HG02623 (cell line): Measurements from ENCODE around the gene PXMP2.

Experiments used
- ATAC-seq: cut with Tn5 transposase; IDR thresholded peaks from one replicate; pipeline ENCODE4 v1.9.1; 2021; ENCODE audit warnings: moderate library complexity; ENCODE audit not compliant: unreplicated experiment

The PXMP2 gene

DNA sequence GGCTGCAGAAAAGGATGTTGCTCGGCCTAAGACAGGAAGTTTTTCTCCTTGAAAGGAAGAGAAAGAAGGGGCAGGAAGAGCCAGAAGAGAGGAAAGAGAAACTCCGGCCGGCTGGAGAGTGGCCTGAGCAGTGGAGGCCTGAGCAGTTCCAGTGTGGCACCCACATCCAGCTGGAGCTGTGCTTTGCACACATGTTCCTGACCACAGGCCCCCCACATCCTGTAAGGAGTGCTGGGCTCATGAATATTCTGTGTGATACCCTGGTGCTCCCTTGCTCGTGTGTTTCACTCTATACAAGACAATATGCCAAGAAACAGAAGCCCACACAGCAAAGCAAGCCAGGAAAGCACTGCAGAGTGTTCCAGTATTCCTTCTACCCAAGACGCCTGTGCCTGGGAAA, 27.3 kb upstream of the PXMP2 start:
- ATAC-seq, result no peak

DNA sequence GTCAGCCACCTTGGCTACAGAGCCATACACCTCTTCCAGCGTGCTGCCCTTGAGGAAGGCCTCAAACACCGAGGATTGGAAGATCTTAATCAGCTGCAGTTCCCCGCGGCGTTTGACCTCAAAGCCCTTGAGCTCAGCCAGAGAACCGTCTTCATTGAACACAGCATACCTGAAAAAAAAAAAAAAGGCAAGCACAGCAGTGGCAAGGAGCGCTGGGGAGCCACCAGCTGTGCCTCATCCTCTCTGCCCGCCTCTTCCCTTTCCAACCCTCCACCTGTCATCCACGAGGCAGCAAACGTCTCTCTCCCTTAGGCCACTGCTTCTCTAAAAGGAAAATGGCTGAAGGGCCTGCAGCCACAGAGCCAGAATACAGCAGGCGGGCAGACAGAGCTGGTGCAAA, 26.4 kb upstream of the PXMP2 start:
- ATAC-seq, result no peak

DNA sequence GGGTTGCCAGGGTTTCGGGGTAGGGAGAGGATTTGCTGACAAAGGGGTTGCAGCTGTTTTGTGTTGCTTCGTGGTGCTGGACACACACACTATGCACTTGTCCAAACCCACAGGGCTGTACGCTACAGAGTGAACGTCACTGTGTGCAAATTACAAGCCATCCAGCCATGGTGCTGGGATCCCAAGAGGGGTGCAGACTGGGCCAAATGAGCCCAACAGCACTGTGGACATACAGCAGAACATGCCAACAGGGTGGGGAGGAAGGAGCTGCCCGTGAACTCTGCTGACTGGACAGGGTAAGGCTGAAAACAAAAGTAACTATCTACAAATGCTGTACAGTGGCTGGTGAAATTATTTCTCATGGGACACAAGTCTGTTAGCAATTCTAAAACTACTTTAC, 25.4 kb upstream of the PXMP2 start:
- ATAC-seq, result no peak

DNA sequence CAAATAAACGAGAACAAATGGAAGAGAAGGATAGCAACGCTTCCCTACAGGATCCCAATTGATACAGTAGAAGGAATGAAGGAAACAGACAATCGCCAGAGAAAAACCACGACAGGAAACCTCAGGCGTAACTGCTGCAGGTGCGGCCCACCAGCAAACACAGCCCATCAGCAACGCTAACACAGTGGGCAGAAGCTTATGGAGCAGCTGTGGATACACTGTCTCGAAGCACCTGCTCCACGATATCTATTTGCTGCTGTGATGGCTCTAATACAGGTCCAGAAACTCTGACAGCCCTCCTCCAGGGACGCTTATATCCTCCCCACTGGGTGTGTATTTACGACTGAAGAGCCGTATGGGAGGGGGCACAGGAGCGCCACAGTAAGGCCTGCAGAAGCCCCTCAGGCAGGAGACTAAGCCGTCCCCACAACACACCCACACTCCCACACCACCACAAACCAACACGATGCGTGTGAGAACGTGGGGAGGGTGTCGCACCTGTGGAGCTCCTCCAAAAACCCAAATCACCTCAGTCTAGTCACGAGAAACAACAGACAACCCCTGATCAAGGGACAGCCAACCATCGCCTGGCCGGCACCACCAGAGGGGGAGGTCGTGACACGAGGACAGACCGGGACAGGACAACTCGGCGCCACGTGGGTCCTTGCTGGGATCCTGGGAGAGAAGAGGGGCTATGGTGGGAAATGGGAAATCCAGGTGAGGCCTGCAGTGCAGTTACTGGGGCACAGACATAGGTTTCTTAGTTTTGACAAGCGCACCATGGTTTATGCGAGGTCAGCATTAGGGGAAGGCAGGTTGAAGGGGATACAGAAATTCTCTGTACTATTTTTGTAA, 24.3 kb upstream of the PXMP2 start:
- ATAC-seq, result no peak

DNA sequence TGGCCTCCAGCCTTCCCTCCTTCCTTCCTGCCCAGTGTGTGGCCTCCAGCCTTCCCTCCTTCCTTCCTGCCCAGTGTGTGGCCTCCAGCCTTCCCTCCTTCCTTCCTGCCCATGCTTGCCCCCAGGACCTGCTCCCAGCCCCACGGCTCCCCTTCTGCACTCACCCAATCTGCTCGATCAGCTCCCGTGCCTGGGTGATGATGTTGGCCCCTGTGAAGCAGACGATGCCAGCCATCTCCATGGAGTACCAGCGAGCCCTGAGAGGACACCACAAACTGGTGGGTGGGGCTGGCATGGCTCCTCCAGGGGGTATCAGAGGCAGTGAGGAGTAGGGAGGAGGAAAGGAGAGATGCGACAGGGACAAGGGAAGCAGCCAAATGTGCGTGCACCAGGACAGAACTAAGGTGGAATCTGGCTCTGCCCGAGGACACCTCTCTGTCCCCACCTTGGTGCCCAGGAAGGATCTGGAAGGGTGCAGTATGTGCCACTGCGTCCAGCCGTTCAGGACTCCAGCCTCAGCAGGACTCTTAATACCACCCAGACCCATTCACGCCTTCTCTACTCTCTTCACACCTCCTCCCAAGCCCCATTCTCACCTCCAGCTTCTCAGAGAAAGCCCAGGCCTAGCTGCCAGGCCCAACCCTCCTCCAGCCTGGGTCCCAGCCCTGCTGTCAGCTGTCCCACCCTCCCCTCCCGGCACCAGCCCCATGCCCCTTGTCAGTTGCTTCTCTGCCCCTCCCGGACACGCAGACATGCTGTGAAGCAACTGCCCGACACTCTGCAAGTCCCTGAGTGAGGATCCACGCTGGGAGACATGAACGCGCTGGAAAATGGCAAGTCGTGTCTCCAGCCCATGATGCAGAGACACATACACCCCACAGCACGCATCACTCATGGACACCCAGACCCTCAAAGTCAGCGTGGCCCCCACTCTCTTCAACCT, 22.9 kb upstream of the PXMP2 start:
- ATAC-seq, result no peak

DNA sequence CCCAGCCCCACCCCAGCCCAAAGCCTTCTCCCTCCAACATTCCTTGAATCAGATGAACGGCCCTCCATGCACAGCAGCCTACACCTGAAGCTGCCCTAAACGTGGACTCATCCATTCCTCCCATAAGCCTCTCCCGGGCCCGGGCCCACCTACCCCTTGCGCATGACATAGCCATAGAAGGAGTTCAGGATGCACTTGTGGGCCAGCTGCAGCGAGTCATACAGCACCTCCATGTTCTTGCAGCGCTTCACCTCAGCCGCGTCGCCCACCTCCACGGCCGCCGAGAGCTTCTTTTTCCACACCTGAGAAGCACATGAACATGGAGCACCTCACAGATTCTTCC, 22.3 kb upstream of the PXMP2 start:
- ATAC-seq, result no peak

DNA sequence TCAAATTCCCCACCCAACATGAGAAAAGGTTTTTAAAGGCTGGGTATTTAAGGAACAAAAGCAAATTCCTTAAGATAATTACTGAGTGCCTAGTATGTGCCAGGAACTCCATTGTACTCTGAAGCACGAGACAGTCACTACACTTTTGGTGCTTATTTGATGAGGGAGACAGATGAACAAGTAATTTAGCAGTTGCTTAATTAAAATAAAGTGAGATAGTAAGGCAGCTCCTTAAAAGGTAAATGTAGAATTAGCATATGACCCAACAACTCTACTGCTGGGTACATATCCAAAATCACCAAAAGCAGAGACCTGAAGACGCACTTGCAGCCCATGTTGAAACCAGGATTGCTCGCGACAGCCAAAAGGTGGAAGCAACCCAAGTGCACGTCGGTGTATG, 21.6 kb upstream of the PXMP2 start:
- ATAC-seq, result no peak

DNA sequence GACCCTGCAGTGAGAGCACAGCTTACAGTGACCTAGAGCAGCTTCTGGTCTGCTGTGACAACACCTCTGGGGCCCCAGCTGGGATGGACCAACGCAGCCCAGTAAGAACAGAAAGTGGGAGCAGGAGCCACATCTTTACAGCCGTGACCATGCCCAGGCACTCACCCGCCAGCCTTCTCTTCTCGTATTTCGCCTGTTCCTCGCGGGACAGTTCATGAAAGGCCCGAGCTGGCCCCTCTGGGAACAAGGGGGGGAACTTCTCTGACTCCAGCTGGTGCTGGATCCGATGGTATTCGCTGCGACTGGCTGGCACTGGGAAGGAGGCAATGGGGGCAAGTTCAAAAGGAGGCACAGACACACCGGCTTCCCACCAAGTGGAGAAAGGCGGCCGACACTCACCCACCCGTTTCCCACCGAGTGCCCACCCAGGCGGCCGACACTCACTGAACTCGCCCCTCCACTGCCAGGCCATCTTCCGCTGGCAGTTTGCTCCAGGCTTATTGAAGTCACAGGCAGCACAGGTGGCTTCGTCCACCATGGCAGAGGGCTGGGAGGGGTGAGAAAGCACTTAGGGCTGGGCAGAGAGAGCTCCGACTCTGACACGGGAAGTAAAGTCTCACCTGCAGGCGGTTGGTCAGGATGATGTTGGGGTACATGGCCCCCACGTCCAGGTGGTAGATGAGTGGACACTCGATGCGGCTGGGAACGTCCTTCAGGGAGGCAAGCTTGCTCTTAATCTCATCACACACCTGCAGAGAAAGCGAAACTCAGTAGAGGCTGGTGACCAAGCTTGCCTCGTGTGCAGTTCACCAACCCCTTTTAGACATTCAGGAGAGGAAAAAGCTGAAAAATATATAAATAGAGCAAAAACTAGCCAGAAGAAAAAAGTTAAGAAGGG, 18.9 kb upstream of the PXMP2 start:
- ATAC-seq, result no peak

DNA sequence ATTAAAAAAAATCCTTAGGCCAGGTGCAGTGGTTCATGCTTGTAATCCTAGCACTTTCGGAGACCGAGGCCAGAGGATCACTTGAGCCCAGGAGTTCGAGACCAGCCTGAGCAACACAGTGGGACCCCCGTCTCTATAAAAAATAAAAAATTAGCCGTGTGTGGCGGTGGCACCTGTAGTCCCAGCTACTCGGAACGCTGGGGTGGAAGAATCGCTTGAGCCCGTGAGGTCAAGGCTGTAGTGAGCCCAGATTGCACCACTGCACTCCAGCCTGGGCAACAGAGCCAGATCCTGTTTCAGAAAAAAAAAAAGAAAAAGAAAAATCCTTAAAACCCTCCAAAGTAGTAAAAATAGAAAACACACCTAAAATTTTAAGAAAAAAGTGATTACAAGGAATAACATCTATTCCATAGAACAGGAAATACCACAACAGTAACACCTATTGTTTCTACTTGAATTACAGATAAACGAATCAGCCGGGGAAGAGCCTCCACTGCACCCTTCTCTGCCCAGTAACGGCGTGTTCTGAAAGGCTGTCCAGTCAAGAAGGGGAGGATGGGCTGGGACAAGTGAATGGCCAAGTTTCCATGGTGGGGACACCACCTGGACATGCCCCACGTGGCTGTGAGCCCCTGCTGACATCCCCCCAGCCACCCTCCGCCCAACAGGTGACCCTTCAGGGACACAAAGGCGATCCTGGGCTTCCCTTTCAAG, 18.1 kb upstream of the PXMP2 start:
- ATAC-seq, result no peak

DNA sequence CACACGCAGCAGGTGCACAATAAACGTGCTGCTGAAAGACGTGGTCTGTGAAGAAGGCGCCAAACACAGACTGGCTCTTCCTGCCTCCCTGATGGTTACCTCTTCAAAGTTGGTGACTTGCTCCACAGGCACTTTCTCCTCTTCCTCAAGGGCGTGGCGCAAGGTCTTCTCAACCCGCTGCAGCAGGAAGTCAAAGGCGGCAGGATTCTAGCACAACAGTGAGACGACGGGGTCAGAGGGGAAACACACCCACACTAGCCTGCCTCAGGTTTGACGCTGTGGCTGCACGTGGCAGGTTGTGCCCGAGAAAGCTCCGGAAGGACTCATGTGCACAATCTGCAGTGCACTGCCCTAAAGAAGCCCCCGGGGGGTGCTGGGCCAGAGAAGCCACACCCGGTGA, 15.3 kb upstream of the PXMP2 start:
- no peak for ATAC-seq

DNA sequence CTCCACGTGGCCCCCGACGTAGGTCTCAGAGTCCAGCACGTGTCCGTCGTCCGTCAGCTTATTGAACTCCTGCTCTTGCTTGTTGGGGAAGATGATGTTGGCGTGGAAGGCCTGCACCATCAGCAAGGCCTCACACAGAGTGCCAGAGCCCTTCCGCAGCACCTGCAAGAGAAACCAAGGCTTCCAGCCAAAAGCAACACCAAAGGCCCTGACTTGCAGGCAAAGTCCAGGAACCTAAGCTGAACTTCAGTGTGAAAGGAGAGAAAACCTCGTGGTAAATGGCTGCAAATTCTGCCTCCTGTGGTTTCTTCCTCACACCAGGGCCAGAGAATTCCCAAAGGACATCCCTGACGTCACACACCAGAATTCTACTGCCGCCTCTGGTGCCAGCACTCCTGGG, 14.7 kb upstream of the PXMP2 start:
- ATAC-seq, result no peak

DNA sequence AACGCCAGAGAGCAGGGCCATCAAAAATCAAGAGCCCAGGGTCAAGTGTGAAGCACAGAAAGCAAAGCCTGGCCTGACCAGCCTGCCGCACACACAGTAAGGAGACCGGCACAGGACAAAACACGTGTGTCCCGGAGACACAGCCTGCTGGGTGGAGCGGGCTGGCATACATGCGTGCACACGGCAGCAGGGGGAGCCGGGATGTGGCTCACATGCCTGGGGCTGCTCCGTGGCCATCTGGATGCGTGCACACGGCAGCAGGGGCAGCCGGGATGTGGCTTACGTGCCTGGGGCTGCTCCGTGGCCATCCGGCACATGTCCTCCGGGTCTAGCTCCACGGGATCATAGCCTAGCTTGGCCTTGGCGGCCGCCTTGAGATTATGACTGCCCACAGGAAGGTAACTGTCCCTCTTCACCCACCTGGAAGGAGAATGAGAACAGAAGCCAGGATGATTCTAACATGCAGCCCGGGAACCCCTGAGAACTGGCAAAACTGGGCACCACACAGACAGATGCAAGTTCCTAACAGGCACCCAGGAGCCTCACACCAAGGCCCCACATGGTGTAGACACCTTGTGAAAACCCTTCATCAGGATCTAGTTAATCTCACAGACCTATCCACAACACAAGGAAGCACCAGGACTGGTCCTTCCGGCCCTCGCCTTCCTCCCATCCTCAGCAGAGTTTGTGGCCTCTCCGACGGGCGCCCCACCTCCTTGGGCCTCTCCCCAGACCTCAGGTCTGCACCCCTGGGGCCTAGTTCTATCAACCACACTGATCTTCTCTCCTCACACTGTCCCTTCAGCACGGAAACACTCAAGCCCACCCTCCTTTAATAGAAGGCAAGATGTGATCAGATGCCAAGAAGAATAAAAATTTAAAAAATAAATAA, 13.9 kb upstream of the PXMP2 start:
- no peak for ATAC-seq

DNA sequence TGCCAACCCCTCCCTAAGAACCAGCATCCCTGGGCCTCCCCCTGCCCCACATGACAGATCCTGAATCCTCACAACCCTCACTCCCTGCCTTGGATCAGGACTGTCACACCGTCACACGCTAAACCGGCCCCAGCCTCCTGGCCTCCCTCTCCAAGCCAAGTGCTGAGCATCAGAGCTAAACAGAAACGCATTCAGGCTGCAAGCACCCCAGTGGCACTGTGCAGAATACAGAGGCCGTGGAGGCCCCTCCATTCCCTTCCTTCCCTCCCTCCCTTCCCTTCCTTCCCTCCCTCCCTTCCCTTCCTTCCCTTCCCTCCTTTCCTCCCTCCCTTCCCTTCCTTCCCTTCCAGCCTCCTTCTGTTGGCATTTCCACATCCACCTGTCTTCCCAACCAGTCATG, 12.8 kb upstream of the PXMP2 start:
- ATAC-seq, result no peak

DNA sequence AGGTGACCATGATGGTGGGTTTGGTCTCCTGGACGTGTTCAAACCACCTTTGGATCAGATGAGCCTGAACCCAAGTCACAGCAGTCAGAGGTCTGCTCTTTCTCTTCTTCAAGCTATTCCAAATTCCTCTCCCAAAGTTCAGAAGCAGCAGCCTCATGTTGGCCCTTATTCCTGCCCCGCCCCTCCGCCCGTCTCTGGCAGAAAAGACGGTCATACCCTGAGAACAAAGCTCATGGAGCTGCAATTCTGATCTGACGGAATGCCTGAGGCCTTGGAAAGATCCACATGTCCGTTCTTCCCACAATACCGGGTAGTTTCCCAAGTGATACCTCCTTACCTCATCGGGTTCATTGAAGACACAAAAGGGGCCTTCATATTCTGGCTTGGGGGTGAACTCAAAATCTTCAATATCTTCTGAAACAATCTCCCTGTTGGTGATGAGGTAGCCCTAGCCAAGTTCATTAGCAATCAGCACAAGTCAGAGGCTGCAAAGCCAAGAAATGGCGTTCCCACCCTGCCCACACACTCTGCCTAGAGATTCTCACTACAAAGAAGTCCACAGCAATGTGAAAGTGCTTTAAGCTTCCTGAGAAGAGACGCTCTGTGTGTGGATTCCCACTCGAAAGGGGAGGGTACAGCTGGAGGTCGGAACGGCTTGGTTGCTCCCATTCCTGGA, 11.5 kb upstream of the PXMP2 start:
- no peak for ATAC-seq

DNA sequence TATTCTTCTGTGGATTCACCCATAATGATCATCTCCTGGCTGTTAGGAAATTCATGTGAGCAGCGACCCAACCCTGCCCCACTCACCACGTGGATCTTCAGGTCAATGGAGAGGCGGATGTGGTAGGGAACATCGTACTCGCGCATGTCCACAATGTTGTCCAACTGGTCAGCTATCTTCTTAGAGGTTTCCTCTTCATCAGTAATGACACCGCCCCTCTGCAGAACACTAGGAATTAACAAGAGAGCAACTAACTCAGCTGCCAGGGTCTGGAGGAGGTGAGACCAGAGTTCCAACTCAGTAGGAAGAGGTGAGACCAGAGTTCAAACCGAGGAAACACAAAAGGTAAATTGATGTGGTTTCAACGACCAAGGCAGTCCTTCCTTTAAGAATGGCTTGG, 9.9 kb upstream of the PXMP2 start:
- no peak for ATAC-seq

DNA sequence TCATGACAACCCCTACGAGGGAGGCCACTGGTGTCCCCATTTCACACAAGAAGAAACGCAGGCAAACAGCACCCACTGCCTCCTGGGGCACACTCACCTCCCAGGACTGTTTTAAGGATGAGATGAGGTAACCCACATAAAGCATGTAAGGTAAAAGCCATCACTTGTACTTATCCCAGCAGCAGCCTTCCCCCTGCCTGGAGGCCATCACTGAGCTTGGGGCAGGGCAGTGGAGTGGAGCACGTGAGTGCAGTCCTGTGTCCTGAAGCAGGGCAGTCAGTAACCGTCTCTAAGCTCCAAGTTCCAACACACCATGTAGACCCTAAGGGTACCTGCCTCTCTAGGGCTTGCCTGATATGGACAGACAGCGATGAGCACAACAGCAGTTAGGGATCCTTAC, 2.0 kb upstream of the PXMP2 start:
- no peak for ATAC-seq

DNA sequence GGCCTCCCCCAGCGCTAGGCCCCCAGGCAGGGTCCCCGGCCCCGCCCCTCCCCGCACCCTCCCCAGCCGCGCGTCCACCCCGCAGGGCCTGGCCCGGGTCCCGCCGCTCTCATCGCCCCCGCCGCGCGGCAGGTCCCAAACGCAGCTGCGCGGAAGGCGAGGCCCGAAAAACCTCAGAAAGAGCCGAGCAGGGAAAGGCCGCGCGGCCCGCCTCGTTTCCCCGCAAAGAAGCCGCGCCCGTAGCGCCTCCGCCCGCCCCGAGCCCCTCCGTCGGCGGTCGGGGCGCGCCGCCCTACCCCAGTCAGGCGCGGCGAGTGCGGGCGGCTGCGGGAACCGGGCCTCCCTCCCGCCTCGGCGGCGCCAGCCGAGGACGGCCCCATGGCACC, 569 bp upstream of the PXMP2 start:
- peak; percentile 10 for ATAC-seq

DNA sequence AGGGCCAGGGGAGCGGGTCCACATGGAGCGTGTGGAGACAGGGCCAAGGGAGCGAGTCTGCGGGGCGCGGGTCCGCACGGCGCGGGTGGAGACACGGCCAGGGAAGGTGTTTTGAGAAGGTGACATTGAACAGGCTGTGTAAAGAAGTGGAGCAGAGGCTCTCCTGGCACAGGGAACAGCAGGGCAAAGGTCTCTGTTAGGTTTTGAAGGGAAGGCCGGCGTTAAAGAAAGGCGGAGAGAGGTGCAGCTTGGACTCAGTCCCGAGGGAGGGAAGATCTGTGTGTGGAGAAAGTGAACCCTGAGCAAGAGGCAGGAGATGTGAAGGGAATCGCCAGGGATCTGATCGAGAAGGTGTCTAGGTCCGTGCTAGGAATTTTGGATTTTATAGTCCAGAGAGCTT, 1.8 kb downstream of the PXMP2 start:
- ATAC-seq, result no peak

DNA sequence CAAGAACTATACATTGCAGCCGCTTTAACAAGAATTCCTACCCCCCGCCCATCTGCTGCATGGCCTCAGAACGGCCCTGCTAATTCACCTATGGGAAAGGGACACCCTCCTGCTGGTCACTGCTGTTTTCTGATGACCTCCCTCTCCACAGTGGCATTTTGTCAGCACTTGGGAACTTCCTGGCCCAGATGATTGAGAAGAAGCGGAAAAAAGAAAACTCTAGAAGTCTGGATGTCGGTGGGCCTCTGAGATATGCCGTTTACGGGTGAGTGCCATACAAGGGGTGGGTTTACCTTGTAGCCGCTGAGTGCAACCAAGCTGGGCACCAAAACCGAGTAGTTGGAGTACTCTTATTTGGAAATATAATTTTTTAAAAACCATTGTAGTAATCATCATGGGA, 2.7 kb downstream of the PXMP2 start:
- ATAC-seq, result no peak
